Left forelimb (tissue), 1 donor: ENCODE measurements around the gene TMEM132A.

Experiments used
- DNase-seq: peaks from one replicate; pipeline ENCODE4 v3.0.0-alpha.2; 2018; ENCODE audit warnings: low spot score

Gene TMEM132A

GRCh38 chr11:60921777-60922335 is 2.4 kb upstream of the TMEM132A start:
- DNase-seq: no peak

- no peak for DNase-seq
Measured at GRCh38 chr11:60922906-60923305, 1.4 kb upstream of the TMEM132A start.

- DNase-seq: no peak
Measured at GRCh38 chr11:60923326-60923725, 934 bp upstream of the TMEM132A start.

GRCh38 chr11:60923800-60924109 is 505 bp upstream of the TMEM132A start:
- no peak for DNase-seq

GRCh38 chr11:60924906-60925853 is 920 bp downstream of the TMEM132A start:
- no peak for DNase-seq

- DNase-seq: no peak
Measured at GRCh38 chr11:60925868-60926267, 1.6 kb downstream of the TMEM132A start.

GRCh38 chr11:60926500-60926899 is 2.2 kb downstream of the TMEM132A start:
- DNase-seq: no peak

GRCh38 chr11:60927061-60927592 is 2.9 kb downstream of the TMEM132A start:
- DNase-seq: no peak

- no peak for DNase-seq
Measured at GRCh38 chr11:60927600-60927999, 3.3 kb downstream of the TMEM132A start.

- DNase-seq: no peak
Measured at GRCh38 chr11:60928563-60929001, 4.3 kb downstream of the TMEM132A start.

- DNase-seq: no peak
Measured at GRCh38 chr11:60929764-60930163, 5.5 kb downstream of the TMEM132A start.

GRCh38 chr11:60930394-60930793 is 6.1 kb downstream of the TMEM132A start:
- no peak for DNase-seq

- DNase-seq: no peak
Measured at GRCh38 chr11:60931917-60932316, 7.7 kb downstream of the TMEM132A start.

- DNase-seq: no peak
Measured at GRCh38 chr11:60932605-60933356, 8.5 kb downstream of the TMEM132A start.

GRCh38 chr11:60933416-60934123 is 9.3 kb downstream of the TMEM132A start:
- DNase-seq: no peak

- no peak for DNase-seq
Measured at GRCh38 chr11:60934124-60934789, 10.0 kb downstream of the TMEM132A start.

- DNase-seq: no peak
Measured at GRCh38 chr11:60934790-60935605, 10.7 kb downstream of the TMEM132A start.

- DNase-seq: no peak
Measured at GRCh38 chr11:60935676-60936442, 11.6 kb downstream of the TMEM132A start.

GRCh38 chr11:60936467-60937143 is 12.3 kb downstream of the TMEM132A start:
- no peak for DNase-seq
